ENCODE results near the gene APOL1. TPM values are rescaled to one million over a fixed set of nuclear protein-coding genes. Genes with fewer than 3 reads are reported as not detected.

The APOL1 gene
- total and polyA plus RNA-seq, 9 of the 15 experiments (the other 6 are each of a cell fraction or from before 2014, with no cell fraction given), result 2.5 to 9.7 (median 5.6) TPM

GRCh38 chr22:36281781-36282327 lies 28.9 kb downstream of the APOL1 start:
- Histone ChIP-seq H3K9me3 (replicated peaks; ENCODE audit: control insufficient read depth, insufficient read depth, low read depth, low read length) (no peaks in the 10 kb centered on the region), H3K4me2 (ENCODE audit: insufficient read depth, low read length) (no peak overlapping the region), H3K9me1 (ENCODE audit: control insufficient read depth, insufficient read depth, low read length) (no peaks in the 10 kb centered on the region), H3K4me3 (no peak overlapping the region), H3K36me3 (ENCODE audit: control insufficient read depth, insufficient read depth, low read length) (peaks cover 52% of the 10 kb centered on the region; the same call in 2 of the 3 replicates), H3K27me3 (ENCODE audit: control insufficient read depth in 2 of 2, insufficient read depth in 2 of 2, low read length in 2 of 2) (no peaks in the 10 kb centered on the region), H4K20me1 (replicated peaks; ENCODE audit: control insufficient read depth, insufficient read depth, low read length) (peaks cover 6% of the 10 kb centered on the region; the same call in 1 of the 2 replicates), H2AFZ (ENCODE audit: low read depth, low read length) (no peak overlapping the region), H3K79me2 (ENCODE audit: control insufficient read depth, insufficient read depth, low read length) (no peaks in the 10 kb centered on the region), H3K27ac (ENCODE audit: extremely low read depth, low read depth, low read length) (no peak overlapping the region), H3K4me1 (replicated peaks in 1 of 2; ENCODE audit: control insufficient read depth in 2 of 2, insufficient read depth in 2 of 2, low read length in 2 of 2) (peaks cover 4 to 9% of the 10 kb centered on the region in 2 experiments; a peak in 3 of 5 replicates), H3K9ac (ENCODE audit: insufficient read depth in 1 of 2, low read depth in 2 of 2, low read length in 2 of 2) (no peak overlapping the region)
- DNase-seq (ENCODE audit: extremely low read depth in 1 of 4, low spot score in 3 of 4) (no peak), ATAC-seq (no peak), FAIRE-seq (no peak)
- in situ Hi-C loops (cut with MboI), result no loop called here
- no peak for TF ChIP-seq U2AF1 (optimal IDR thresholded peaks at IDR 0.05; ENCODE audit: low read depth, low read length)
- ChIA-PET CTCF (ENCODE audit: low intra/inter-chr PET ratio) (no interaction called here), POLR2A (no interaction called here)
- BruUV-seq (replicated peaks), result no TSS peak
- 87% methylated on average over 10 of the region's 14 CpGs for WGBS (ENCODE audit: insufficient coverage, low coverage, missing lambda C conversion rate)
- intact Hi-C loops (cut with micrococcal nuclease), result no loop called here

- no peak for ATAC-seq
- H3K4me3 ChIP-seq, result no peak overlapping the region
- WGBS (ENCODE audit: insufficient coverage, low coverage, missing lambda C conversion rate), result 94% methylated on average over 9 of the region's 24 CpGs
- POLR2A ChIA-PET, result no interaction called here
- H2AFZ ChIP-seq (ENCODE audit: low read depth, low read length), result no peak overlapping the region
- BruUV-seq (replicated peaks), result no TSS peak
- H3K36me3 ChIP-seq (ENCODE audit: control insufficient read depth, insufficient read depth, low read length), result peaks cover 55% of the 10 kb centered on the region; the same call in 2 of the 3 replicates
- no peaks in the 10 kb centered on the region for H3K79me2 ChIP-seq (ENCODE audit: control insufficient read depth, insufficient read depth, low read length)
- intact Hi-C loops (cut with micrococcal nuclease), result no loop called here
- no peaks in the 10 kb centered on the region for H3K9me1 ChIP-seq (ENCODE audit: control insufficient read depth, insufficient read depth, low read length)
- no peaks in the 10 kb centered on the region for H3K27me3 ChIP-seq (ENCODE audit: control insufficient read depth in 2 of 2, insufficient read depth in 2 of 2, low read length in 2 of 2)
- no peak for DNase-seq (ENCODE audit: extremely low read depth in 1 of 4, low spot score in 3 of 4)
- H3K4me2 ChIP-seq (ENCODE audit: insufficient read depth, low read length), result no peak overlapping the region
- CTCF ChIA-PET (ENCODE audit: low intra/inter-chr PET ratio), result interaction anchor here (0.5 kb wide), 1 partner anchor 855 kb away, joined by 4 read pairs; no protein-coding TSS in a partner anchor
- H3K9ac ChIP-seq (ENCODE audit: insufficient read depth in 1 of 2, low read depth in 2 of 2, low read length in 2 of 2), result no peak overlapping the region
- H3K4me1 ChIP-seq (replicated peaks in 1 of 2; ENCODE audit: control insufficient read depth in 2 of 2, insufficient read depth in 2 of 2, low read length in 2 of 2), result peaks cover 2 to 11% of the 10 kb centered on the region in 2 experiments; a peak in 3 of 5 replicates
- in situ Hi-C loops (cut with MboI), result no loop called here
- no peak overlapping the region for H3K27ac ChIP-seq (ENCODE audit: extremely low read depth, low read depth, low read length)
- no peaks in the 10 kb centered on the region for H3K9me3 ChIP-seq (replicated peaks; ENCODE audit: control insufficient read depth, insufficient read depth, low read depth, low read length)
- H4K20me1 ChIP-seq (replicated peaks; ENCODE audit: control insufficient read depth, insufficient read depth, low read length), result peaks cover 6% of the 10 kb centered on the region; the same call in 1 of the 2 replicates
- FAIRE-seq, result no peak
- TF ChIP-seq CBFA2T3 (IDR thresholded peaks at IDR 0.05) (no peak), TGIF2 (CRISPR knock-in tag; IDR thresholded peaks at IDR 0.05) (no peak), BACH1 (tag; IDR thresholded peaks at IDR 0.05) (no peak), RBM15 (IDR thresholded peaks at IDR 0.05; ENCODE audit: insufficient read depth, low read length) (no peak), ZNF407 (IDR thresholded peaks at IDR 0.05; ENCODE audit: low read depth) (no peak)
Observed at GRCh38 chr22:36282328-36282831, 29.4 kb downstream of the APOL1 start.

All from K562 (cell line).